Heart left ventricle (tissue), 13 donors: ENCODE data around the gene CTSE.

Experiments used
- POLR2A ChIP-seq, 2 donors: fragments of 450-650 bp; IDR thresholded peaks; one replicate each; pipeline ENCODE4 v1.6.1; 2017; ENCODE audit warnings: antibody characterized with exemption in 2 of 2, mild to moderate bottlenecking in 2 of 2, moderate library complexity in 2 of 2
- TF ChIP-seq, protein P1 (sequence below), 12 donors: fragments of 200-600 bp; sonication (generic) in 4 of 12; IDR thresholded peaks; one replicate each; pipeline versions ENCODE4 v1.5.0 to v1.8.0; 2018 to 2022; ENCODE audit warnings: antibody characterized with exemption in 12 of 12, mild to moderate bottlenecking in 5 of 12
- donor health status: ischemic (EF 13 %, LVEDD 7.1; RV severe dilation, severe dysfunction).
- donor health status: DM: no; HTN: yes; CAD: no.
- donor health status: DM: no; HTN: no; CAD: no.
- donor health status: ischemic (EF 25% LVEDD 6.9; RV normal size, moderate dysfunction).
- donor health status: ischemic (EF 25% LVEDD 5.7; RV mildly dilated, moderate dysfunction).
- donor health status: ischemic (EF 35%, LVEDD 5.7; RV mildly dilated, moderate dysfunction).
- donor health status: nonischemic (EF 11% LVEDD 7.7; RV severe dilation, severe dysfunction).
- donor health status: DM: yes; HTN: yes; CAD: no.
- donor health status: PGD.
- donor health status: ischemic (EF 29% LVEDD 5.4; RV normal size, mild dysfunction).
- donor health status: nonischemic (EF 23%, LVEDD 6.1; RV moderate dilation, normal function).

DNA sequence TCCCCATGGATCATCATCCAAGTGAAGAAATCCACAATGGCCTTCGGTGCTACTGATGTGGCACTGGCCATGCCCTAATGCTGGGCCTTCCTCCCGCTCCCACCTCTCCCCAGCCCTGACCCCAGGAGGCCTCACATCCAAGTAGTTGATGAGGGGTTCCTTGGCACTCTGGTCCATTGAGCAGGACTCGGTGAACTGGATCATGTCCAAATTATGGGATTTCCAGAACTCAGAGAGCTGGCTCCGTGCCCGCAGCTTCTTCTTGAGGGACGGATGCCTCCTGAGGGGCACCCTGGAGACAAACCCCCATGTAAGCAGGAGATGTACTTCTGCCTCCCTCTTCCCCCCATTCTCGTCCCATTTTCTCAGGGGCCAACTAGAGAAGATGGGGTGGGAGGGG is 929 bp downstream of the CTSE start:
- TF ChIP-seq POLR2A (IDR thresholded peaks at IDR 0.05), result no peak
- TF ChIP-seq, protein P1, sequence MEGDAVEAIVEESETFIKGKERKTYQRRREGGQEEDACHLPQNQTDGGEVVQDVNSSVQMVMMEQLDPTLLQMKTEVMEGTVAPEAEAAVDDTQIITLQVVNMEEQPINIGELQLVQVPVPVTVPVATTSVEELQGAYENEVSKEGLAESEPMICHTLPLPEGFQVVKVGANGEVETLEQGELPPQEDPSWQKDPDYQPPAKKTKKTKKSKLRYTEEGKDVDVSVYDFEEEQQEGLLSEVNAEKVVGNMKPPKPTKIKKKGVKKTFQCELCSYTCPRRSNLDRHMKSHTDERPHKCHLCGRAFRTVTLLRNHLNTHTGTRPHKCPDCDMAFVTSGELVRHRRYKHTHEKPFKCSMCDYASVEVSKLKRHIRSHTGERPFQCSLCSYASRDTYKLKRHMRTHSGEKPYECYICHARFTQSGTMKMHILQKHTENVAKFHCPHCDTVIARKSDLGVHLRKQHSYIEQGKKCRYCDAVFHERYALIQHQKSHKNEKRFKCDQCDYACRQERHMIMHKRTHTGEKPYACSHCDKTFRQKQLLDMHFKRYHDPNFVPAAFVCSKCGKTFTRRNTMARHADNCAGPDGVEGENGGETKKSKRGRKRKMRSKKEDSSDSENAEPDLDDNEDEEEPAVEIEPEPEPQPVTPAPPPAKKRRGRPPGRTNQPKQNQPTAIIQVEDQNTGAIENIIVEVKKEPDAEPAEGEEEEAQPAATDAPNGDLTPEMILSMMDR (IDR thresholded peaks at IDR 0.05), result no peak
